Liver (tissue), 9 donors: Measurements from ENCODE around the gene LDB3. TPM values are rescaled to one million over a fixed set of nuclear protein-coding genes. Genes with fewer than 3 reads are reported as not detected.
A peak's percentile ranks its signal among the peaks of the same experiment; 100 is the strongest.

ENCODE experiments used
- DNase-seq: peaks from one replicate; pipeline ENCODE4 v3.0.0-alpha.2; 2017; ENCODE audit warnings: low spot score
- H3K27ac ChIP-seq, 2 donors: one replicate each; pipeline ENCODE4 v1.7.0; 2013; ENCODE audit warnings: inconsistent platforms in 2 of 2, low read length in 2 of 2, control low read depth in 1 of 2, low read depth in 1 of 2, mild to moderate bottlenecking in 1 of 2
- H3K27me3 ChIP-seq, 4 donors: one replicate each; pipeline versions ENCODE4 v1.6.1 to v1.7.0; 2013; ENCODE audit warnings: low read length in 3 of 4, inconsistent platforms in 1 of 4, mild to moderate bottlenecking in 1 of 4, moderate library complexity in 1 of 4; ENCODE audit not compliant: control insufficient read depth in 4 of 4, insufficient read depth in 4 of 4
- H3K36me3 ChIP-seq, 4 donors: one replicate each; pipeline versions ENCODE4 v1.6.1 to v1.7.0; 2013; ENCODE audit warnings: low read length in 3 of 4, mild to moderate bottlenecking in 3 of 4, low read depth in 1 of 4, moderate library complexity in 1 of 4; ENCODE audit not compliant: control insufficient read depth in 4 of 4, insufficient read depth in 3 of 4
- H3K4me1 ChIP-seq, 4 donors: one replicate each; pipeline versions ENCODE4 v1.6.1 to v1.7.0; 2013; ENCODE audit warnings: low read length in 3 of 4, mild to moderate bottlenecking in 3 of 4, moderate library complexity in 1 of 4; ENCODE audit not compliant: control insufficient read depth in 4 of 4, insufficient read depth in 4 of 4
- H3K4me3 ChIP-seq, 3 donors: one replicate each; pipeline versions ENCODE4 v1.6.1 to v1.7.0; 2013; ENCODE audit warnings: low read length in 3 of 3, control low read depth in 1 of 3, low read depth in 1 of 3, mild to moderate bottlenecking in 1 of 3
- H3K9ac ChIP-seq, 2 donors: one replicate each; pipeline ENCODE4 v1.7.0; 2013; ENCODE audit warnings: low read length in 2 of 2, mild to moderate bottlenecking in 2 of 2, moderate library complexity in 2 of 2, control low read depth in 1 of 2, low read depth in 1 of 2
- H3K9me3 ChIP-seq, 4 donors: one replicate each; pipeline versions ENCODE4 v1.6.1 to v1.7.0; 2013; ENCODE audit warnings: low read length in 3 of 4; ENCODE audit not compliant: control insufficient read depth in 4 of 4
- EGR1 ChIP-seq, 2 donors: IDR thresholded peaks; 2 replicates each; pipeline ENCODE4 v1.6.1; 2016 to 2018; ENCODE audit warnings: antibody characterized with exemption in 2 of 2, low read depth in 2 of 2
- FOXA1 ChIP-seq: IDR thresholded peaks from 2 replicates; pipeline ENCODE4 v1.6.1; 2016; ENCODE audit warnings: antibody characterized with exemption
- FOXA2 ChIP-seq: IDR thresholded peaks from 2 replicates; pipeline ENCODE4 v1.6.1; 2016; ENCODE audit warnings: antibody characterized with exemption
- HNF4A ChIP-seq, 2 donors: conservative IDR thresholded peaks; 2 replicates each; pipeline ENCODE4 v1.6.1; 2016; ENCODE audit warnings: antibody characterized with exemption in 2 of 2, mild to moderate bottlenecking in 2 of 2
- HNF4G ChIP-seq: IDR thresholded peaks from 2 replicates; pipeline ENCODE4 v1.6.1; 2016; ENCODE audit warnings: antibody characterized with exemption
- JUND ChIP-seq, 2 donors: IDR thresholded peaks; 2 replicates each; pipeline ENCODE4 v1.6.1; 2016; ENCODE audit warnings: antibody characterized with exemption in 2 of 2
- NR2F2 ChIP-seq: IDR thresholded peaks from 2 replicates; pipeline ENCODE4 v1.6.1; 2016; ENCODE audit warnings: antibody characterized with exemption
- RAD21 ChIP-seq, 2 donors: IDR thresholded peaks; 2 replicates each; pipeline ENCODE4 v1.6.1; 2016; ENCODE audit warnings: antibody characterized with exemption in 2 of 2, mild to moderate bottlenecking in 2 of 2
- SP1 ChIP-seq: IDR thresholded peaks from 2 replicates; pipeline ENCODE4 v1.6.1; 2018; ENCODE audit warnings: antibody characterized with exemption, mild to moderate bottlenecking
- YY1 ChIP-seq: IDR thresholded peaks from 2 replicates; pipeline ENCODE4 v1.6.1; 2016; ENCODE audit warnings: antibody characterized with exemption, mild to moderate bottlenecking
- WGBS: extraction: QIAGEN DNeasy Blood & Tissue Kit; methylation state at CpG from one replicate; pipeline ENCODE4 v1.1.7; 2013; 5-methylcytosine and 5-hydroxymethylcytosine counted together
- polyA plus RNA-seq, 2 donors: library from polyadenylated mRNA; stranded (reverse) in 1 of 2; unstranded in 1 of 2; fragments of 200-250 nt in 1 of 2; fragments of >200 nt in 1 of 2; fragmentation: Nextera tagmentation in 1 of 2; extraction: Ambion mirVana in 1 of 2; gene quantifications; one replicate each; pipeline versions ENCODE4 v1.2.1 to v1.2.3, GENCODE V29; 2013 to 2015
- total RNA-seq, 2 donors: library from RNA; depleted of rRNA; stranded (reverse); fragments of >200 nt; gene quantifications; one replicate each; pipeline ENCODE4 v1.2.3, GENCODE V29; 2014
- TF ChIP-seq, protein P1 (sequence below): IDR thresholded peaks from 2 replicates; pipeline ENCODE4 v1.6.1; 2016; ENCODE audit warnings: antibody characterized with exemption
- TF ChIP-seq, protein P2 (sequence below): IDR thresholded peaks from 2 replicates; pipeline ENCODE4 v1.6.1; 2016; ENCODE audit warnings: antibody characterized with exemption, mild to moderate bottlenecking
- TF ChIP-seq, protein P3 (sequence below): IDR thresholded peaks from 2 replicates; pipeline ENCODE4 v1.6.1; 2016; ENCODE audit warnings: antibody characterized with exemption
- TF ChIP-seq, protein P4 (sequence below): IDR thresholded peaks from 2 replicates; pipeline ENCODE4 v1.6.1; 2016; ENCODE audit warnings: antibody characterized with exemption
- donor health status: healthy.
- donor health status: healthy.
- donor health status: healthy.
- donor health status: healthy.
- donor health status: healthy.

Gene LDB3
- total and polyA plus RNA-seq, 4 donors: 0.09 to 0.42 (median 0.15) TPM; not detected in 1

- no peaks in the 10 kb centered on the region for H3K4me1 ChIP-seq
- H3K9me3 ChIP-seq: no peaks in the 10 kb centered on the region
- H3K36me3 ChIP-seq: no peaks in the 10 kb centered on the region
- H3K9ac ChIP-seq: no peak overlapping the region
- no peak for DNase-seq
- H3K4me3 ChIP-seq: no peak overlapping the region
- WGBS: 93% methylated on average over 1 of the region's 1 CpG
- H3K27ac ChIP-seq: no peak overlapping the region
- no peak for TF ChIP-seq JUND (IDR thresholded peaks at IDR 0.05)
- no peak for TF ChIP-seq YY1
- TF ChIP-seq EGR1 (IDR thresholded peaks at IDR 0.05; ENCODE audit: low read depth in 2 of 2): no peak
- TF ChIP-seq, protein P1, sequence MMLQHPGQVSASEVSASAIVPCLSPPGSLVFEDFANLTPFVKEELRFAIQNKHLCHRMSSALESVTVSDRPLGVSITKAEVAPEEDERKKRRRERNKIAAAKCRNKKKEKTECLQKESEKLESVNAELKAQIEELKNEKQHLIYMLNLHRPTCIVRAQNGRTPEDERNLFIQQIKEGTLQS: no peak
- TF ChIP-seq, protein P2, sequence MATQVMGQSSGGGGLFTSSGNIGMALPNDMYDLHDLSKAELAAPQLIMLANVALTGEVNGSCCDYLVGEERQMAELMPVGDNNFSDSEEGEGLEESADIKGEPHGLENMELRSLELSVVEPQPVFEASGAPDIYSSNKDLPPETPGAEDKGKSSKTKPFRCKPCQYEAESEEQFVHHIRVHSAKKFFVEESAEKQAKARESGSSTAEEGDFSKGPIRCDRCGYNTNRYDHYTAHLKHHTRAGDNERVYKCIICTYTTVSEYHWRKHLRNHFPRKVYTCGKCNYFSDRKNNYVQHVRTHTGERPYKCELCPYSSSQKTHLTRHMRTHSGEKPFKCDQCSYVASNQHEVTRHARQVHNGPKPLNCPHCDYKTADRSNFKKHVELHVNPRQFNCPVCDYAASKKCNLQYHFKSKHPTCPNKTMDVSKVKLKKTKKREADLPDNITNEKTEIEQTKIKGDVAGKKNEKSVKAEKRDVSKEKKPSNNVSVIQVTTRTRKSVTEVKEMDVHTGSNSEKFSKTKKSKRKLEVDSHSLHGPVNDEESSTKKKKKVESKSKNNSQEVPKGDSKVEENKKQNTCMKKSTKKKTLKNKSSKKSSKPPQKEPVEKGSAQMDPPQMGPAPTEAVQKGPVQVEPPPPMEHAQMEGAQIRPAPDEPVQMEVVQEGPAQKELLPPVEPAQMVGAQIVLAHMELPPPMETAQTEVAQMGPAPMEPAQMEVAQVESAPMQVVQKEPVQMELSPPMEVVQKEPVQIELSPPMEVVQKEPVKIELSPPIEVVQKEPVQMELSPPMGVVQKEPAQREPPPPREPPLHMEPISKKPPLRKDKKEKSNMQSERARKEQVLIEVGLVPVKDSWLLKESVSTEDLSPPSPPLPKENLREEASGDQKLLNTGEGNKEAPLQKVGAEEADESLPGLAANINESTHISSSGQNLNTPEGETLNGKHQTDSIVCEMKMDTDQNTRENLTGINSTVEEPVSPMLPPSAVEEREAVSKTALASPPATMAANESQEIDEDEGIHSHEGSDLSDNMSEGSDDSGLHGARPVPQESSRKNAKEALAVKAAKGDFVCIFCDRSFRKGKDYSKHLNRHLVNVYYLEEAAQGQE: no peak
- no peak for TF ChIP-seq NR2F2
- TF ChIP-seq SP1: no peak
- no peak for TF ChIP-seq FOXA2
- TF ChIP-seq FOXA1: no peak
- TF ChIP-seq RAD21 (IDR thresholded peaks at IDR 0.05): no peak
- no peaks in the 10 kb centered on the region for H3K27me3 ChIP-seq
These were observed 73.9 kb downstream of the LDB3 start for GRCh38 chr10:86742230-86742629.

DNA sequence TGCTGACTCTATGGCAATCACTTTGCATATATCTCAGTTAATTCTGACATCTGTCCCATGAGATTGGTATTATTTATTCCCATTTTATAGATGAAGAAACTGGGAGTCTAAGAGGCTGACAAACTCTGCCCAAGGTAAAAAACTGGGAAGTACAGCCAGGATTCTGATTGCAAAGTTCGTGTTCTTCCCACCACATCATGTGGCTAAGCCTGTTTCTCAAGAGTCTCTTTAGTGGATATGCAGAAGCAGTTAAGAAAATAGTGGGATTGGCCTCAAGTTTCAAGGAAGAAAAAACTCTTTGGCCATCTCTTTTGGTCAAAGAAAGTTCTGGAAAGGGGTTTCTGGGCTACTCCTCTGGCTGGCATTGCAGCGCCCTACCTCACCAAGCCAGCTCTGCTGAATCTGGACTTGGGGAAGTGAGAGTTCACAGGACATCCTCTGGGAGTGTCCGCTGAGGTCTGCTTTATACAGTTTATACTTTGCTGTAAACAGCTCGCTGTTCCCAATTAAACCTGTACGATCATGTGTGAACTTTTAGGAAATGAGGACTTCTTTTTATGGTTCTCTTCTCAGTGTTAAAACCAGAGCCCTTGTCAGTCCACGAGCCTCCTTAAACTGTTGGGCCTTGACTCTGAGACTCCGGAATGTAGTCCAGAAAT, 75.9 kb downstream of the LDB3 start:
- Histone ChIP-seq H3K4me3 (no peak overlapping the region), H3K9ac (no peak overlapping the region), H3K4me1 (no peaks in the 10 kb centered on the region), H3K27me3 (no peaks in the 10 kb centered on the region), H3K9me3 (no peaks in the 10 kb centered on the region), H3K36me3 (no peaks in the 10 kb centered on the region), H3K27ac (no peak overlapping the region)
- 77% methylated on average over 7 of the region's 7 CpGs for WGBS
- TF ChIP-seq, protein P1: no peak
- TF ChIP-seq HNF4G (no peak), SP1 (no peak), HNF4A (conservative IDR thresholded peaks at IDR 0.05) (no peak)
- DNase-seq: no peak

- H3K27ac ChIP-seq: no peak overlapping the region
These were observed 79.7 kb downstream of the LDB3 start for GRCh38 chr10:86747796-86748581.

More at GRCh38 chr10:86747796-86748581, 79.7 kb downstream of the LDB3 start:
- WGBS: 58% methylated on average over 7 of the region's 7 CpGs
- H3K9ac ChIP-seq: no peak overlapping the region
- peak; percentile 39 for TF ChIP-seq NR2F2
- TF ChIP-seq, protein P1: no peak
- no peak for TF ChIP-seq HNF4G
- TF ChIP-seq, protein P3, sequence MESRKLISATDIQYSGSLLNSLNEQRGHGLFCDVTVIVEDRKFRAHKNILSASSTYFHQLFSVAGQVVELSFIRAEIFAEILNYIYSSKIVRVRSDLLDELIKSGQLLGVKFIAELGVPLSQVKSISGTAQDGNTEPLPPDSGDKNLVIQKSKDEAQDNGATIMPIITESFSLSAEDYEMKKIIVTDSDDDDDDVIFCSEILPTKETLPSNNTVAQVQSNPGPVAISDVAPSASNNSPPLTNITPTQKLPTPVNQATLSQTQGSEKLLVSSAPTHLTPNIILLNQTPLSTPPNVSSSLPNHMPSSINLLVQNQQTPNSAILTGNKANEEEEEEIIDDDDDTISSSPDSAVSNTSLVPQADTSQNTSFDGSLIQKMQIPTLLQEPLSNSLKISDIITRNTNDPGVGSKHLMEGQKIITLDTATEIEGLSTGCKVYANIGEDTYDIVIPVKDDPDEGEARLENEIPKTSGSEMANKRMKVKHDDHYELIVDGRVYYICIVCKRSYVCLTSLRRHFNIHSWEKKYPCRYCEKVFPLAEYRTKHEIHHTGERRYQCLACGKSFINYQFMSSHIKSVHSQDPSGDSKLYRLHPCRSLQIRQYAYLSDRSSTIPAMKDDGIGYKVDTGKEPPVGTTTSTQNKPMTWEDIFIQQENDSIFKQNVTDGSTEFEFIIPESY: no peak
- TF ChIP-seq, protein P4, sequence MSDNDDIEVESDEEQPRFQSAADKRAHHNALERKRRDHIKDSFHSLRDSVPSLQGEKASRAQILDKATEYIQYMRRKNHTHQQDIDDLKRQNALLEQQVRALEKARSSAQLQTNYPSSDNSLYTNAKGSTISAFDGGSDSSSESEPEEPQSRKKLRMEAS: peak; percentile 40
- no peaks in the 10 kb centered on the region for H3K4me1 ChIP-seq
- no peak for DNase-seq
- no peak overlapping the region for H3K4me3 ChIP-seq
- no peaks in the 10 kb centered on the region for H3K9me3 ChIP-seq
- H3K36me3 ChIP-seq: no peaks in the 10 kb centered on the region
- no peaks in the 10 kb centered on the region for H3K27me3 ChIP-seq
